ENCODE data around the gene DZIP1L.

Gene DZIP1L

GRCh38 chr3:138068579-138069174, 46.7 kb downstream of the DZIP1L start:
- peak; percentile 46 for DNase-seq (ENCODE audit: low read depth)

GRCh38 chr3:138068046-138068445, 47.4 kb downstream of the DZIP1L start:
- no peak for DNase-seq (ENCODE audit: low read depth)

- no peak for DNase-seq (ENCODE audit: low read depth)
These were observed 48.4 kb downstream of the DZIP1L start for GRCh38 chr3:138066972-138067371.

- no peak for DNase-seq (ENCODE audit: low read depth)
These were observed 49.0 kb downstream of the DZIP1L start for GRCh38 chr3:138066383-138066782.

GRCh38 chr3:138065949-138066348, 49.5 kb downstream of the DZIP1L start:
- no peak for DNase-seq (ENCODE audit: low read depth)

GRCh38 chr3:138063416-138063815, 52.0 kb downstream of the DZIP1L start:
- no peak for DNase-seq (ENCODE audit: low read depth)

- no peak for DNase-seq (ENCODE audit: low read depth)
These were observed 52.8 kb downstream of the DZIP1L start for GRCh38 chr3:138062626-138063025.

GRCh38 chr3:138062037-138062436, 53.4 kb downstream of the DZIP1L start:
- no peak for DNase-seq (ENCODE audit: low read depth)

GRCh38 chr3:138060792-138061191, 54.6 kb downstream of the DZIP1L start:
- no peak for DNase-seq (ENCODE audit: low read depth)

GRCh38 chr3:138059261-138059660, 56.1 kb downstream of the DZIP1L start:
- DNase-seq (ENCODE audit: low read depth), result no peak

- DNase-seq (ENCODE audit: low read depth), result no peak
These were observed 58.0 kb downstream of the DZIP1L start for GRCh38 chr3:138057384-138057783.

- DNase-seq (ENCODE audit: low read depth), result no peak
These were observed 61.4 kb downstream of the DZIP1L start for GRCh38 chr3:138054057-138054456.

- DNase-seq (ENCODE audit: low read depth), result no peak
These were observed 63.2 kb downstream of the DZIP1L start for GRCh38 chr3:138051947-138052802.

GRCh38 chr3:138049157-138049919, 66.1 kb downstream of the DZIP1L start:
- no peak for DNase-seq (ENCODE audit: low read depth)

GRCh38 chr3:138047596-138048158, 67.7 kb downstream of the DZIP1L start:
- no peak for DNase-seq (ENCODE audit: low read depth)

GRCh38 chr3:138046955-138047354, 68.5 kb downstream of the DZIP1L start:
- no peak for DNase-seq (ENCODE audit: low read depth)

- DNase-seq (ENCODE audit: low read depth), result no peak
These were observed 69.3 kb downstream of the DZIP1L start for GRCh38 chr3:138046085-138046484.

GRCh38 chr3:138043266-138044029, 72.0 kb downstream of the DZIP1L start:
- no peak for DNase-seq (ENCODE audit: low read depth)

- DNase-seq (ENCODE audit: low read depth), result no peak
These were observed 73.4 kb downstream of the DZIP1L start for GRCh38 chr3:138042043-138042442.

GRCh38 chr3:138038725-138039462, 76.5 kb downstream of the DZIP1L start:
- no peak for DNase-seq (ENCODE audit: low read depth)

- no peak for DNase-seq (ENCODE audit: low read depth)
These were observed 78.8 kb downstream of the DZIP1L start for GRCh38 chr3:138036572-138036971.

Data from activated T-helper 1 cell treated with Interleukin-2 at 50 U/mL for 16 hours (primary cell).